ENCODE data around the gene ZC3H12A. TPM values are rescaled to one million over a fixed set of nuclear protein-coding genes. Genes with fewer than 3 reads are reported as not detected.

ZC3H12A gene
- total RNA-seq, 1 donor from 2014 or later: 4.9 TPM

DNA sequence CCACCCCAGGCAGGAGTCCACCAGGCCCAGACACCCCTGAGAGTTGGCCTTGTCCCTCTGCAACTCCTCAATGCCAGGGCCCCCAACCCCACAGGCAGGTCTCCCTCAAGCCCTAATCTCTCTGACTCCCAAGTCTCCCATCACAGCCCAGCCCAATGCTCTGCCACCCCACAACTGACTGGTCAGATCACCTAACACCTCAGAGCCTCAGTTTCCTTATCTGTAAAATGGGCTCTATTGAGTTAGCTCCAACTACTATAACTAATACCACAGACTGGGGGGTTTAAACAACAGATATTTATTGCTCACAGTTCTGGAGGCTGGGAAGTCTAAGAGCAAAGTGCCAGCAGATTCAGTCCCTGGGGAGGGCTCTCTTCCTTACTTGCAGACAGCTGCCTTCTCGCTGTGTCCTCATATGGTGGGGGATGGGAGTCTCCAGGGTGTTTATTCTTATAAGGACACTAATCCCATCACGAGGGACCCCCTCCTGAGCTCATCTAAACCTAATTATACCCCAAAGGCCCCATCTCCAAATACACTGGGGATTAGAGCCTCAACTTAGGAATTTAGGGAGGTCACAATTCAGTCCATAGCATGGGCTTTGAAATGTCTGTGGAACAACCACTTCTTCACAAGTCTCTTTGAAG, 34.9 kb upstream of the ZC3H12A start:
- H3K4me3 ChIP-seq: no peak overlapping the region
- H3K27me3 ChIP-seq (ENCODE audit: low read depth): peaks cover 88% of the 10 kb centered on the region
- H3K4me1 ChIP-seq: no peaks in the 10 kb centered on the region
- no peaks in the 10 kb centered on the region for H3K9me3 ChIP-seq (replicated peaks)
- TF ChIP-seq, protein P1, sequence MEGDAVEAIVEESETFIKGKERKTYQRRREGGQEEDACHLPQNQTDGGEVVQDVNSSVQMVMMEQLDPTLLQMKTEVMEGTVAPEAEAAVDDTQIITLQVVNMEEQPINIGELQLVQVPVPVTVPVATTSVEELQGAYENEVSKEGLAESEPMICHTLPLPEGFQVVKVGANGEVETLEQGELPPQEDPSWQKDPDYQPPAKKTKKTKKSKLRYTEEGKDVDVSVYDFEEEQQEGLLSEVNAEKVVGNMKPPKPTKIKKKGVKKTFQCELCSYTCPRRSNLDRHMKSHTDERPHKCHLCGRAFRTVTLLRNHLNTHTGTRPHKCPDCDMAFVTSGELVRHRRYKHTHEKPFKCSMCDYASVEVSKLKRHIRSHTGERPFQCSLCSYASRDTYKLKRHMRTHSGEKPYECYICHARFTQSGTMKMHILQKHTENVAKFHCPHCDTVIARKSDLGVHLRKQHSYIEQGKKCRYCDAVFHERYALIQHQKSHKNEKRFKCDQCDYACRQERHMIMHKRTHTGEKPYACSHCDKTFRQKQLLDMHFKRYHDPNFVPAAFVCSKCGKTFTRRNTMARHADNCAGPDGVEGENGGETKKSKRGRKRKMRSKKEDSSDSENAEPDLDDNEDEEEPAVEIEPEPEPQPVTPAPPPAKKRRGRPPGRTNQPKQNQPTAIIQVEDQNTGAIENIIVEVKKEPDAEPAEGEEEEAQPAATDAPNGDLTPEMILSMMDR (IDR thresholded peaks at IDR 0.05; ENCODE audit: borderline replicate concordance): no peak
- no peak for DNase-seq
- no peaks in the 10 kb centered on the region for H3K36me3 ChIP-seq
- intact Hi-C loops (cut with micrococcal nuclease): loop anchor here (10.0 kb wide), 2 partner anchors 735 to 885 kb away; no protein-coding TSS in a partner anchor
- H3K27ac ChIP-seq (replicated peaks): no peak overlapping the region

DNA sequence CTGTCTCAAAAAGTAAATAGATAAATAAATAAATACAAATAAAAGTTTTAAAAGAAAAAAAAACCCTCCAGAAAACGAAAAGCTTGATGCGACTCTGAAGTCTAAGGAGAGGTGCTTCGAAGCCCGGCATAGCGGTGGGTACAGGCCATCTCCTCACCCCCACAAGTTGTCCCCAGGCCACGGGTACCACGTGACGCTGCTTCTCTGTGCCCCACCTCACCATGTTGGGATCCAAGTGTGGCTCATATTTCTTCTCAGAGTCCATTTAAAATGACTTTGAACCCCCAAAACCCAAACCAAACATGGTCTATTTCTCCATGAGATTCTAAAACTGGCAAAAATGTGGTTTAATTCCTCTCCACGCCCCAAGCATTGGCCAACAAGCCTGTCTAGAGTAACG, 32.9 kb upstream of the ZC3H12A start:
- intact Hi-C loops (cut with micrococcal nuclease): no loop called here

DNA sequence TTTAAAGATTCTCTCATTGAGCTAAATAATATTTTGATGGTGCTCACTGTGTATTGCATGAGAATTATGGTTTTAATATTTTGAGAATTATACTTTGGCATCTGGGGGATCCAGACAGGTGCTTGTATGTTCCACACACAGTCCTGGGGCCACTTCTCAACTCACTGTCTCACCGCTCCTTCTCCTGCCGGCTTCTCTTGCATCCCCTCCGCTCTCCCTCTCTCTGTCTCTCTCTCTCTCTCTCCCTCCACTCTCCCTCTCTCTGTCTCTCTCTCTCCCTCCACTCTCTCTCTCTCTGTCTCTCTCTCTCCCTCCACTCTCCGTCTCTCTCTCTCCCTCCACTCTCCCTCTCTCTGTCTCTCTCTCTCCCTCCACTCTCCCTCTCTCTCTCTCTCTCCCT, 32.2 kb upstream of the ZC3H12A start:
- Histone ChIP-seq H3K4me1 (no peaks in the 10 kb centered on the region), H3K36me3 (no peaks in the 10 kb centered on the region), H3K9me3 (replicated peaks) (no peaks in the 10 kb centered on the region), H3K27me3 (ENCODE audit: low read depth) (peaks cover 89% of the 10 kb centered on the region), H3K4me3 (no peak overlapping the region), H3K27ac (replicated peaks) (no peak overlapping the region)
- intact Hi-C loops (cut with micrococcal nuclease): no loop called here
- DNase-seq: no peak
- TF ChIP-seq, protein P1 (IDR thresholded peaks at IDR 0.05; ENCODE audit: borderline replicate concordance): no peak

More for the DNA sequence above, 32.9 kb upstream of the ZC3H12A start:
- TF ChIP-seq, protein P1 (IDR thresholded peaks at IDR 0.05; ENCODE audit: borderline replicate concordance): no peak
- no peaks in the 10 kb centered on the region for H3K9me3 ChIP-seq (replicated peaks)
- H3K27me3 ChIP-seq (ENCODE audit: low read depth): peaks cover 89% of the 10 kb centered on the region
- H3K4me3 ChIP-seq: no peak overlapping the region
- H3K4me1 ChIP-seq: no peaks in the 10 kb centered on the region
- DNase-seq: no peak
- H3K36me3 ChIP-seq: no peaks in the 10 kb centered on the region
- H3K27ac ChIP-seq (replicated peaks): no peak overlapping the region

DNA sequence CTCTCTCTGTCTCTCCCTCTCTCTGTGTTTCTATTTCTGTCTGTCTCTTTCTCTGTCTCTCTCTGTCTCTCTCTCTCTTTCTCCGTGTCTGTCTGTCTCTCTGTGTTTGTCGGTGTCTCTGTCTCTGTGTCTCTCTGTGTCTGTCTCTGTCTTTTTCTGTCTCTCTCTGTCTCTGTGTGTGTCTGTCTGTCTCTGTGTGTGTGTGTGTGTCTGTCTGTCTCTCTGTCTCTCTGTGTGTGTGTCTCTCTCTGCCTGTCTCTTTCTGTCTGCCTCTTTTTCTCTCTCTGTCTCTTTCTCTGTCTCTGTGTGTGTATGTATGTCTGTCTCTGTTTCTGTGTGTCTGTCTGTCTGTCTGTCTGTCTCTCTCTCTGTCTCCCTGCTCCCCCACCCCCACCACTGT, 31.7 kb upstream of the ZC3H12A start:
- no peak overlapping the region for H3K27ac ChIP-seq (replicated peaks)
- H3K9me3 ChIP-seq (replicated peaks): no peaks in the 10 kb centered on the region
- H3K4me3 ChIP-seq: no peak overlapping the region
- H3K4me1 ChIP-seq: no peaks in the 10 kb centered on the region
- H3K27me3 ChIP-seq (ENCODE audit: low read depth): peaks cover 89% of the 10 kb centered on the region
- H3K36me3 ChIP-seq: no peaks in the 10 kb centered on the region
- DNase-seq: no peak
- intact Hi-C loops (cut with micrococcal nuclease): no loop called here
- TF ChIP-seq, protein P1 (IDR thresholded peaks at IDR 0.05; ENCODE audit: borderline replicate concordance): no peak

DNA sequence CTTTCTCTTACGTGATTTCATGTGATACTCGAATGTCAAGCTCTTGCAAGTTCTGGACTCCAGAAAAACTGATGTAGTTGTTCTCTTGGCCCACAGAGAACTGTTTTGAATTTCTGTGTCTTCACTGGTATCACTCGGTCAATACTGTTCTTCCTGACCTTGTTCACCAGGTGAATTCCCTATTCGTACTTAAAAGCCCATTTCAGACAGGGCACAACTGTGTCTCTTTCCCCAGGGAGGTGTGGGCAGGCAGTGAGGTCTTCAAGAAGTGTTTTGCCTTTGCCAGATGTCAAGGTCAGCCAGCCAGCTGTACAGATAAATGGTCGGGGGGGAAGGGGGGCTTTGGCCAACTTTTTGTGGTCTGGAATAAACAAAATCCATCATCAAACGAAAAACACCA, 27.5 kb upstream of the ZC3H12A start:
- Histone ChIP-seq H3K36me3 (no peaks in the 10 kb centered on the region), H3K27me3 (ENCODE audit: low read depth) (peaks cover 81% of the 10 kb centered on the region), H3K9me3 (replicated peaks) (no peaks in the 10 kb centered on the region), H3K4me3 (no peak overlapping the region), H3K4me1 (no peaks in the 10 kb centered on the region), H3K27ac (replicated peaks) (no peak overlapping the region)
- TF ChIP-seq, protein P1 (IDR thresholded peaks at IDR 0.05; ENCODE audit: borderline replicate concordance): no peak
- no peak for DNase-seq
- intact Hi-C loops (cut with micrococcal nuclease): no loop called here

Data from left ventricle myocardium inferior (tissue), 1 donor.